Aorta (tissue), 5 donors: ENCODE results near the gene GRIK4. TPM values are rescaled to one million over a fixed set of nuclear protein-coding genes. Genes with fewer than 3 reads are reported as not detected.

ENCODE experiments used
- ATAC-seq: fragments of 200-7000 bp; cut with Tn5 transposase; one replicate; pipeline ENCODE4 v1.9.1; 2022; ENCODE audit warnings: moderate library complexity; ENCODE audit not compliant: low FRiP score
- DNase-seq, 2 donors: peaks; one replicate each; pipeline ENCODE4 v3.0.0-alpha.2; 2020
- H3K27ac ChIP-seq, 2 donors: one replicate each; pipeline ENCODE4 v1.5.1; 2013; ENCODE audit warnings: low read length in 2 of 2, mild to moderate bottlenecking in 2 of 2, moderate library complexity in 2 of 2, control low read depth in 1 of 2, inconsistent platforms in 1 of 2, low read depth in 1 of 2
- H3K27me3 ChIP-seq, 2 donors: one replicate each; pipeline ENCODE4 v1.6.1; 2013; ENCODE audit warnings: control low read depth in 1 of 2, low read length in 1 of 2, mild to moderate bottlenecking in 1 of 2, moderate library complexity in 1 of 2; ENCODE audit not compliant: insufficient read depth in 2 of 2, control insufficient read depth in 1 of 2
- H3K36me3 ChIP-seq, 2 donors: one replicate each; pipeline ENCODE4 v1.6.1; 2013; ENCODE audit warnings: control low read depth in 1 of 2, low read length in 1 of 2, mild to moderate bottlenecking in 1 of 2; ENCODE audit not compliant: insufficient read depth in 2 of 2, control insufficient read depth in 1 of 2
- H3K4me1 ChIP-seq, 2 donors: one replicate each; pipeline ENCODE4 v1.6.1; 2013; ENCODE audit warnings: low read length in 2 of 2, control low read depth in 1 of 2, mild to moderate bottlenecking in 1 of 2, moderate library complexity in 1 of 2; ENCODE audit not compliant: insufficient read depth in 2 of 2, control insufficient read depth in 1 of 2
- H3K4me3 ChIP-seq, 2 donors: one replicate each; pipeline ENCODE4 v1.5.1; 2013; ENCODE audit warnings: low read length in 2 of 2, control low read depth in 1 of 2, mild to moderate bottlenecking in 1 of 2
- H3K9me3 ChIP-seq: one replicate; pipeline ENCODE4 v1.6.1; 2013; ENCODE audit warnings: mild to moderate bottlenecking, low read length; ENCODE audit not compliant: control insufficient read depth
- WGBS, 2 donors: extraction: QIAGEN DNeasy Blood & Tissue Kit; methylation state at CpG; one replicate each; pipeline ENCODE4 v1.1.7; 2013; 5-methylcytosine and 5-hydroxymethylcytosine counted together
- intact Hi-C, 2 donors: fragments of 100-400 bp; cut with DNase I; formaldehyde crosslinking; loops; one replicate each; pipeline versions ENCODE4 v1.14.2 to v1.15.0; 2022
- polyA plus RNA-seq, 2 donors: library from polyadenylated mRNA; stranded (reverse); fragments of 200-250 nt; gene quantifications; one replicate each; pipeline ENCODE4 v1.2.3, GENCODE V29; 2013
- total RNA-seq, 2 donors: library from RNA; stranded (reverse); fragmentation: NEBNext Ultra II Directional; extraction: Animal tissue kit (Norgen Biotek cat#: 25700); gene quantifications; one replicate each; pipeline ENCODE4 v1.2.1, GENCODE V29; 2021
- donor health status: healthy with polysubstance abuse.
- donor health status: Bipolar disorder and iron deficiency.
- donor health status: DM: no; HTN: no; CAD: no.
- donor health status: DM: no; HTN: no; CAD: no.
- donor health status: DM: yes; HTN: yes; CAD: no.

GRIK4 gene
- total and polyA plus RNA-seq, 4 donors, result not detected

DNA sequence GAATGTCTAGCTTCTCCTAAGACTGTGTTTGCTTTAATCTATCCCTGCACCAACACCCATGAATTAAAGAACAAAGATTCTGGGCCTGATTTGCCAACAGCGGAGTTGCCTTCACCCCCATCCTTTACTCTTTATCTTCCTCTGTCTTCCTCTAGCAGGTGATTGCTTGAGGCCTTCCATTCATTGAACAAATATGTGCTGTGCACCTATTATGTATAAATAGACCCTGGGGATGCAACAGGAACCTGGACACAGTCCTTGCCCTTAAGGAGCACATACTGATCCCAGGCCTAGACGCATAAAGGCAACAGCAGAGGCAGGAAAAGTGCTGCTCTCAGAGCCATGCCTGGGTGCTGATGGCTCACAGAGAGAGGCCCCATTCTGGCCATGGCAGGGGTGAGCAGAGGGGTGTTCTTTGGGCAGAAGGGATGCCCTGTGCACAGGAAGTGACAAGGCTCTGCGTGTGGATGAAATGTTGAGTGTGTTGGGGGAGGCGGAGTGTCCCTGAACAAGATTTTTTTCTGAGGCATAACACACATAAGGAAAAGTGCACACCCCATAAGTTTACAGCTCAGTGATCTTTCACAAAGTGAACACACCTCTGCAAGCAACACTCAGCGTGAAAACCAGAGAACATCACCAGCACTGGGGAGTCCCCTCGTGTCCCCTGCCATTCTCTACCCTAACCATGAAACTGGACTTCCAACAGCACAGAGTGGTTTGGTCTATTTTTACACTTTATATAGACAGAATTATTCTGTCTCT, 145.9 kb downstream of the GRIK4 start:
- WGBS, 2 donors, result 85 to 88% methylated on average over 6 of the region's 6 CpGs
- intact Hi-C loops, result no loop called here
- no peak for ATAC-seq
- Histone ChIP-seq H3K27ac (no peak overlapping the region), H3K4me3 (no peak overlapping the region), H3K36me3 (no peaks in the 10 kb centered on the region), H3K27me3 (no peaks in the 10 kb centered on the region), H3K4me1 (no peaks in the 10 kb centered on the region), H3K9me3 (no peaks in the 10 kb centered on the region)
- no peak for DNase-seq

GRCh38 chr11:120658071-120658423, 146.5 kb downstream of the GRIK4 start:
- Histone ChIP-seq H3K4me1 (no peaks in the 10 kb centered on the region), H3K27ac (no peak overlapping the region), H3K27me3 (no peaks in the 10 kb centered on the region), H3K36me3 (no peaks in the 10 kb centered on the region), H3K4me3 (no peak overlapping the region), H3K9me3 (no peaks in the 10 kb centered on the region)
- no peak for ATAC-seq
- DNase-seq, result no peak
- intact Hi-C loops, result no loop called here
- WGBS, 2 donors, result 57 to 73% methylated on average over 3 of the region's 3 CpGs

GRCh38 chr11:120659076-120659475, 147.5 kb downstream of the GRIK4 start:
- Histone ChIP-seq H3K4me1 (no peaks in the 10 kb centered on the region), H3K27me3 (no peaks in the 10 kb centered on the region), H3K27ac (no peak overlapping the region), H3K36me3 (no peaks in the 10 kb centered on the region), H3K9me3 (no peaks in the 10 kb centered on the region), H3K4me3 (no peak overlapping the region)
- no peak for ATAC-seq
- 84% methylated on average over 6 of the region's 6 CpGs for WGBS, 2 donors
- no peak for DNase-seq
- intact Hi-C loops, result no loop called here

- H3K36me3 ChIP-seq, result no peaks in the 10 kb centered on the region
- intact Hi-C loops, result no loop called here
- H3K27ac ChIP-seq, result no peak overlapping the region
- no peaks in the 10 kb centered on the region for H3K9me3 ChIP-seq
- ATAC-seq (peak; percentile 41), DNase-seq (no peak)
- H3K27me3 ChIP-seq, result no peaks in the 10 kb centered on the region
- 49 to 54% methylated on average over 17 of the region's 17 CpGs for WGBS, 2 donors
- no peak overlapping the region for H3K4me3 ChIP-seq
- H3K4me1 ChIP-seq, result no peaks in the 10 kb centered on the region
Measured at GRCh38 chr11:120660024-120660565, 148.5 kb downstream of the GRIK4 start.

GRCh38 chr11:120662071-120662676, 150.6 kb downstream of the GRIK4 start:
- no peak for DNase-seq
- no peaks in the 10 kb centered on the region for H3K4me1 ChIP-seq
- ATAC-seq, result no peak
- intact Hi-C loops, result no loop called here
- H3K9me3 ChIP-seq, result no peaks in the 10 kb centered on the region
- no peak overlapping the region for H3K27ac ChIP-seq
- 70 to 73% methylated on average over 9 of the region's 9 CpGs for WGBS, 2 donors
- H3K36me3 ChIP-seq, result no peaks in the 10 kb centered on the region
- no peaks in the 10 kb centered on the region for H3K27me3 ChIP-seq
- H3K4me3 ChIP-seq, result no peak overlapping the region

DNA sequence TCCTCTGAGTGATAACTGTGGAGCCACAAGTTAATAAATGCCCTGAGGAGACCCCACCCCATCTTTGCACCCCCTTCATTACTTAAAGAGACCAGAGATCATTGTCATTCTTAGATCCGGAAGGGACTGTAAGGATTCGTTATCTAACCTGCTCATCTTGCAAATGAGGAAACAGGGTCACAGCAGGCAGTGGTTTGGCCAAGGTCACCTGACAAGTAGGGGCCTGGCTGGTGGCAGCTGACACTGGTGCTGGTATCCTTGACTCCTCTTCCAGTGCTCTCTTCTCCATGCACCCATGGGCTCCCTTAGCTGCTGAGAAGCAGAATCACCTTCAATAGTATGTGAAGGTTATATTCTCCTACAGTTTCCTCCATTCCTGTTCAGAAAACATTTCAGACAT, 151.6 kb downstream of the GRIK4 start:
- no peaks in the 10 kb centered on the region for H3K27me3 ChIP-seq
- 67 to 81% methylated on average over 2 of the region's 2 CpGs for WGBS, 2 donors
- no peak for DNase-seq
- no peak overlapping the region for H3K27ac ChIP-seq
- intact Hi-C loops, result no loop called here
- ATAC-seq, result no peak
- H3K4me3 ChIP-seq, result no peak overlapping the region
- H3K9me3 ChIP-seq, result no peaks in the 10 kb centered on the region
- H3K4me1 ChIP-seq, result no peaks in the 10 kb centered on the region
- H3K36me3 ChIP-seq, result no peaks in the 10 kb centered on the region

GRCh38 chr11:120666121-120666639, 154.6 kb downstream of the GRIK4 start:
- intact Hi-C loops, result no loop called here
- no peaks in the 10 kb centered on the region for H3K36me3 ChIP-seq
- ATAC-seq (no peak), DNase-seq (no peak)
- H3K4me3 ChIP-seq, result no peak overlapping the region
- H3K9me3 ChIP-seq, result no peaks in the 10 kb centered on the region
- no peaks in the 10 kb centered on the region for H3K27me3 ChIP-seq
- no peaks in the 10 kb centered on the region for H3K4me1 ChIP-seq
- 61 to 63% methylated on average over 10 of the region's 10 CpGs for WGBS, 2 donors
- no peak overlapping the region for H3K27ac ChIP-seq

DNA sequence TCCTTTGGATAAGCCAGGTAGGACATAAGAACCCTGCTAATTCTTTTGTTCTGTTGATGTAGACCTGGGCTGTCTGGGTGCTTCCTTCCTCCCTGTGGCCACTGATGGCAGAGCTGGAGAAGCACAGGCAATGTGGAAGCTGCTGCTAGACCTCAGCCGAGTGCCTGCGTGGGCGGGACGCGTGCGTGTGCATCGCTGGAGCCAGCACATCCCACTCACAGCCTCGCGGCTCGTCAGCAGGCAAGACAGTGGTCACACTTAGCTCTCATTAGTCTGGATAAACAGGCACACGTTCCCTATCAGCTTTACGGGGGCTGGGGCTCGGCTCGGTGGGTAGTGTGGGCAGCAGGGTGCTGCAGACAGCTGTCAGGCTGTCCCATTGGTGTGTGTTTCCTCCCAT, 155.7 kb downstream of the GRIK4 start:
- H3K4me3 ChIP-seq, result no peak overlapping the region

GRCh38 chr11:120667934-120668333, 156.4 kb downstream of the GRIK4 start:
- Histone ChIP-seq H3K9me3 (no peaks in the 10 kb centered on the region), H3K36me3 (no peaks in the 10 kb centered on the region), H3K4me3 (no peak overlapping the region), H3K4me1 (no peaks in the 10 kb centered on the region), H3K27ac (no peak overlapping the region), H3K27me3 (no peaks in the 10 kb centered on the region)
- intact Hi-C loops, result no loop called here
- 88 to 90% methylated on average over 1 of the region's 1 CpG for WGBS, 2 donors
- no peak for ATAC-seq
- DNase-seq, result no peak

More for the DNA sequence above, 155.7 kb downstream of the GRIK4 start:
- Histone ChIP-seq H3K27me3 (no peaks in the 10 kb centered on the region), H3K9me3 (no peaks in the 10 kb centered on the region), H3K36me3 (no peaks in the 10 kb centered on the region), H3K27ac (no peak overlapping the region), H3K4me1 (no peaks in the 10 kb centered on the region)
- ATAC-seq (no peak), DNase-seq (no peak)
- intact Hi-C loops, result no loop called here
- 33 to 49% methylated on average over 14 of the region's 14 CpGs for WGBS, 2 donors
